OCI-LY3 (cell line): ENCODE data around the gene SLC16A6.

Experiments
- H2AFZ ChIP-seq: fragments of 200-600, 300-600 bp; shearing (Covaris generic); 2 replicates; pipeline ENCODE4 v1.6.0; 2014; ENCODE audit warnings: antibody characterized with exemption, low read depth, low read length
- H3K27ac ChIP-seq: fragments of 200-600, 300-600 bp; sonication (generic); 2 replicates; pipeline ENCODE4 v1.5.1; 2014; ENCODE audit warnings: mild to moderate bottlenecking, low read length, moderate library complexity, mixed read lengths
- H3K27me3 ChIP-seq: fragments of 200-600, 300-600 bp; sonication (generic); 2 replicates; pipeline ENCODE4 v1.6.1; 2014; ENCODE audit warnings: low read depth, low read length, mixed read lengths
- H3K36me3 ChIP-seq: fragments of 200-600, 300-600 bp; sonication (generic); replicated peaks from 2 replicates; pipeline ENCODE3; 2014; ENCODE audit warnings: low read depth, low read length, mixed read lengths
- H3K4me1 ChIP-seq: fragments of 300-600, 200-600 bp; sonication (generic); 2 replicates; pipeline ENCODE4 v1.6.1; 2014; ENCODE audit warnings: low read length, mixed read lengths
- H3K4me2 ChIP-seq: fragments of 200-600, 300-600 bp; sonication (generic); 2 replicates; pipeline ENCODE4 v1.6.1; 2014; ENCODE audit warnings: low read length, mixed read lengths
- H3K4me3 ChIP-seq: fragments of 300-600, 200-600 bp; sonication (generic); 2 replicates; pipeline ENCODE4 v1.5.1; 2014; ENCODE audit warnings: antibody characterized with exemption, mild to moderate bottlenecking, low read length, moderate library complexity
- H3K79me2 ChIP-seq: fragments of 300-600, 200-600 bp; shearing (Covaris generic); 2 replicates; pipeline ENCODE4 v1.6.1; 2014; ENCODE audit warnings: mild to moderate bottlenecking, low read length, mixed read lengths
- H3K9ac ChIP-seq: fragments of 300-600, 200-600 bp; shearing (Covaris generic); 2 replicates; pipeline ENCODE4 v1.6.0; 2014; ENCODE audit warnings: mild to moderate bottlenecking, low read length, moderate library complexity
- H3K9me3 ChIP-seq: fragments of 200-600, 300-600 bp; shearing (Covaris generic); 2 replicates; pipeline ENCODE4 v1.6.1; 2014; ENCODE audit warnings: low read length, mixed read lengths; ENCODE audit not compliant: insufficient read depth
- H4K20me1 ChIP-seq: fragments of 200-600, 300-600 bp; sonication (generic); 2 replicates; pipeline ENCODE4 v1.6.1; 2016; ENCODE audit warnings: low read length, mixed read lengths; ENCODE audit not compliant: insufficient read depth
- CTCF ChIP-seq: fragments of 200-600, 300-600 bp; sonication (generic); IDR thresholded peaks from 2 replicates; pipeline ENCODE4 v1.5.1; 2014; ENCODE audit warnings: antibody characterized with exemption, low read length, low read depth
- EZH2phosphoT487 ChIP-seq: fragments of 200-600 bp; shearing (Covaris generic); IDR thresholded peaks from 2 replicates; pipeline ENCODE4 v1.6.1; 2018; ENCODE audit warnings: antibody characterized with exemption, mixed run types, low read depth

Gene SLC16A6

GRCh38 chr17:68301438-68301959, 10.6 kb upstream of the SLC16A6 start:
- no peak overlapping the region for H3K27ac ChIP-seq
- no peaks in the 10 kb centered on the region for H4K20me1 ChIP-seq
- peaks cover 5% of the 10 kb centered on the region for H3K36me3 ChIP-seq
- H3K4me1 ChIP-seq, result no peaks in the 10 kb centered on the region
- H2AFZ ChIP-seq, result no peak overlapping the region
- no peak overlapping the region for H3K4me2 ChIP-seq
- TF ChIP-seq CTCF, result no peak
- TF ChIP-seq EZH2phosphoT487, result no peak
- H3K9me3 ChIP-seq, result no peaks in the 10 kb centered on the region
- no peaks in the 10 kb centered on the region for H3K27me3 ChIP-seq
- H3K9ac ChIP-seq, result no peak overlapping the region
- no peak overlapping the region for H3K4me3 ChIP-seq
- no peaks in the 10 kb centered on the region; the same call in 1 of the 2 replicates for H3K79me2 ChIP-seq

DNA sequence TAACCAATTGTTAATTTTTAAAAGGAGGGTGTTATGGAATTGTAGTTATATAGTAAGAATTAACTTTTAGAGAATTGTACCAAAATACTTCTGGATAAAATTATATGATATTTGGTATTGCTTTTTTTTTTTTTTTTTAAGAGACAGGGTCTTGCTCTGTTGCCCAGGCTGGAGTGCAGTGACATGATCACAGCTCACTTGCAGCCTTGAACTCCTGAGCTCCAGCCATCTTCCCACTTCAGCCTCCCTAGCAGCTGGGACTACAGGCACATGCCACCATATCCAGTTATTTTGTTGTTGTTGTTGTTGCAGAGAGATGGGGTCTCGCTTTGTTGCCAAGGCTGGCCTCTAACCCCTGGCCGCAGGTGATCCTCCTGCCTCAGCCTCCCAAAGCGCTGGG, 8.9 kb upstream of the SLC16A6 start:
- H3K79me2 ChIP-seq, result peaks cover 4% of the 10 kb centered on the region
- no peak overlapping the region for H3K4me2 ChIP-seq
- no peaks in the 10 kb centered on the region for H3K27me3 ChIP-seq
- TF ChIP-seq EZH2phosphoT487 (no peak), CTCF (no peak)
- H4K20me1 ChIP-seq, result no peaks in the 10 kb centered on the region
- no peak overlapping the region for H3K9ac ChIP-seq
- no peak overlapping the region for H3K27ac ChIP-seq
- peaks cover 8% of the 10 kb centered on the region for H3K36me3 ChIP-seq
- H3K9me3 ChIP-seq, result no peaks in the 10 kb centered on the region
- H3K4me1 ChIP-seq, result no peaks in the 10 kb centered on the region
- no peak overlapping the region for H3K4me3 ChIP-seq
- H2AFZ ChIP-seq, result no peak overlapping the region

GRCh38 chr17:68298601-68299000, 7.7 kb upstream of the SLC16A6 start:
- H3K9me3 ChIP-seq, result no peaks in the 10 kb centered on the region
- no peak overlapping the region for H3K27ac ChIP-seq
- H2AFZ ChIP-seq, result no peak overlapping the region
- H3K79me2 ChIP-seq, result peaks cover 14% of the 10 kb centered on the region
- peaks cover 8% of the 10 kb centered on the region for H3K36me3 ChIP-seq
- H3K4me1 ChIP-seq, result peaks cover 2% of the 10 kb centered on the region
- no peaks in the 10 kb centered on the region for H3K27me3 ChIP-seq
- no peaks in the 10 kb centered on the region for H4K20me1 ChIP-seq
- H3K4me3 ChIP-seq, result no peak overlapping the region
- TF ChIP-seq EZH2phosphoT487 (no peak), CTCF (no peak)
- H3K4me2 ChIP-seq, result no peak overlapping the region
- no peak overlapping the region for H3K9ac ChIP-seq

GRCh38 chr17:68297195-68297594, 6.3 kb upstream of the SLC16A6 start:
- Histone ChIP-seq H2AFZ (no peak overlapping the region), H4K20me1 (no peaks in the 10 kb centered on the region), H3K4me3 (no peak overlapping the region), H3K9me3 (no peaks in the 10 kb centered on the region), H3K9ac (no peak overlapping the region), H3K36me3 (peaks cover 8% of the 10 kb centered on the region), H3K4me1 (peaks cover 10% of the 10 kb centered on the region), H3K27me3 (no peaks in the 10 kb centered on the region), H3K27ac (no peak overlapping the region), H3K79me2 (peaks cover 27% of the 10 kb centered on the region), H3K4me2 (no peak overlapping the region)
- no peak for TF ChIP-seq CTCF
- no peak for TF ChIP-seq EZH2phosphoT487
